Fibroblast of the aortic adventitia (primary cell): ENCODE data around the gene ARFGEF3. TPM values are rescaled to one million over a fixed set of nuclear protein-coding genes. Genes with fewer than 3 reads are reported as not detected.
A peak's percentile ranks its signal among the peaks of the same experiment; 100 is the strongest.

ENCODE experiments used
- DNase-seq: peaks from one replicate; pipeline ENCODE4 v3.0.0-alpha.2; 2010; ENCODE audit warnings: low read depth
- H3K4me3 ChIP-seq: 2 replicates; pipeline ENCODE4 v1.5.1; 2011; ENCODE audit warnings: low read depth, mild to moderate bottlenecking, control low read depth, low read length, moderate library complexity
- total RNA-seq: library from RNA; depleted of rRNA; stranded (reverse); fragments of >200 nt; gene quantifications from 2 replicates; pipeline ENCODE4 v1.2.3, GENCODE V29; 2012; ENCODE audit warnings: low replicate concordance
- TF ChIP-seq, protein P1 (sequence below): IDR thresholded peaks from 2 replicates; pipeline ENCODE4 v1.5.1; 2011; ENCODE audit warnings: mild to moderate bottlenecking, low read length, control low read depth, inconsistent platforms; ENCODE audit not compliant: insufficient read depth

ARFGEF3 gene
- total RNA-seq, 1 donor: 0.09 TPM

DNA sequence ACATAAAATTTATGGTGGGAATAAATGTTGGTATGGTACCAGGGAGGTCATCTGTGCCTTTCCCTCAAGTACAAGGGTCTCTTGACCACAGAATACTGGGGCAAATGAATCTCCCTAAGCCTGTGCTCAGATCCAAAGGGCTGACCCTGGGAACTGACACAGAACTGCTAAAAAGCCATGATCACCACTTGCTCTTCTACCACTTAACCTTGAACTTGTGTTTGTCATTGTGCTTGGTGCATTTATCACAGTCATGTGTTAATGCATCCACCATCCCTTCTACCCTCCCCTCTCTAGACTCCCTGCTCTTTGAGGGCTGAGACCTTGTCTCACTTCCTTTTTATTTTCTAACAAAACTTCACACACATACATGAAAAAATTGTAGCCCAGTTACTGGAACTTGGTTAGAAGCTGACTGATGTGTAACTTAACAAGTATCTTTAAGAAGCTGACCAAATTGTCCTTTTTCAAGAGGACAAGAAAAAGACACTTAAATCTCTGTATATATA is 102.7 kb downstream of the ARFGEF3 start:
- H3K4me3 ChIP-seq: no peak overlapping the region
- DNase-seq: no peak
- TF ChIP-seq, protein P1, sequence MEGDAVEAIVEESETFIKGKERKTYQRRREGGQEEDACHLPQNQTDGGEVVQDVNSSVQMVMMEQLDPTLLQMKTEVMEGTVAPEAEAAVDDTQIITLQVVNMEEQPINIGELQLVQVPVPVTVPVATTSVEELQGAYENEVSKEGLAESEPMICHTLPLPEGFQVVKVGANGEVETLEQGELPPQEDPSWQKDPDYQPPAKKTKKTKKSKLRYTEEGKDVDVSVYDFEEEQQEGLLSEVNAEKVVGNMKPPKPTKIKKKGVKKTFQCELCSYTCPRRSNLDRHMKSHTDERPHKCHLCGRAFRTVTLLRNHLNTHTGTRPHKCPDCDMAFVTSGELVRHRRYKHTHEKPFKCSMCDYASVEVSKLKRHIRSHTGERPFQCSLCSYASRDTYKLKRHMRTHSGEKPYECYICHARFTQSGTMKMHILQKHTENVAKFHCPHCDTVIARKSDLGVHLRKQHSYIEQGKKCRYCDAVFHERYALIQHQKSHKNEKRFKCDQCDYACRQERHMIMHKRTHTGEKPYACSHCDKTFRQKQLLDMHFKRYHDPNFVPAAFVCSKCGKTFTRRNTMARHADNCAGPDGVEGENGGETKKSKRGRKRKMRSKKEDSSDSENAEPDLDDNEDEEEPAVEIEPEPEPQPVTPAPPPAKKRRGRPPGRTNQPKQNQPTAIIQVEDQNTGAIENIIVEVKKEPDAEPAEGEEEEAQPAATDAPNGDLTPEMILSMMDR: no peak

DNA sequence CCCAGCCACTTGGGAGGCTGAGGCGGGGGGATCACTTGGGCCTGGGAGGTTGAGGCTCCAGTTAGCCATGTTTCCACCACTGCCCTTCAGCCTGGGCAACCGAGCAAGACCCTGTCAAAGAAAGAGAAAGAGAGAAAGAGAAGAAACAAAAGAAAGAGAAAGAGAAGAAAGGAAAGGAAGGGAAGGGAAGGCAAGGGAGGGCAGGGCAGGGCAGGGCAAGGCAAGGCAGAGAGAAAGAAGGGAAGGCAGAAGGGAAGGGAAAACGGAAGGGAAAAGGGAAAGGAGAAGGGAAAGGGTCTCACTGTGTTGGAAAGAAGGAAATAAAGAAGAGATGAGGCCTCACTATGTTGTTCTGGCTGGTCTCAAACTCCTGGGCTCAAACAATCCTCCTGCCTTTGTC is 104.4 kb downstream of the ARFGEF3 start:
- no peak overlapping the region for H3K4me3 ChIP-seq
- DNase-seq: no peak
- TF ChIP-seq, protein P1: no peak

DNA sequence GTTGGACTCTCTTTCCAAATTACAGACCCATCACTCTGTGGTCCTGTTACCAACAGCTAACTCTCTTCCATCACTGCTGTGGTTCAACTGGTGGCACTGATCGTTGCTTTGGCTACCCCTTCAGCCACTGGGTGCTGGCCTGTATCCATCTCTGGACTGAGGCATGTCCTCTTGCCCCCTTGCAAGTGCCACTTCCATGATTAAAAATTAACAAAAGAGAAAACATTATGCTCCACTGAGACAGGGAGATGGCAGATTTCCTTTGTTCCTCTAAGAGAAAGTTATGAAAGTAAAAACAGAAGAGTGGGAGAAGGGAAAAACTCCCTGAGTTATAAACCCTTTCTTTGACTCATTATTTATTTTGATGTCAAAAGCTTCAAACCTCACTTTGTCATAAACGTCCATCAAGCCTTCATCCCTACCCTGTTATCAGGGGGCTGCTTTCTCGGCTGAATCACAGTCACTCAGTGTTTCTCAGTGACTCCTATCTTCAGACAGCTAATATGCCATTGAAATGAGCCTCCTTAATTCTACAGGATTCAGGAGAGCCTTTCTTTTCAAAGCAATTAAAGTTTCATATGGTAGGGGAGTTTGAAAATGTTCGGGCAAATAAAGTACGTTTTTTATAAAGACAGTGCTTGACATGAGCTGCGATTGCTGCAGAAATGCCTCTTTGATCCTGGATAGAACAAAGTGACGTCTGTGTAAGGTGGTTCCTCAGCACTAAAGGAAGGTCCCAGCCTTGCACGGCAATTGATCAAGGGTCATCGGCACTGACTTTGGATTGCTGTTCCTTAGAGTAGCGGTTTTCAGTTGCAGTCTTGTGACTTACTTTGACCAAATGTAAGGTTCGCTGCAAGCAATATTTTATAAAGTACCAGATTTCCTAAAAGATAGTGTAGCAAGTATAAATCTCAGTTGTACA is 106.5 kb downstream of the ARFGEF3 start:
- DNase-seq: no peak
- H3K4me3 ChIP-seq: no peak overlapping the region
- TF ChIP-seq, protein P1: no peak

DNA sequence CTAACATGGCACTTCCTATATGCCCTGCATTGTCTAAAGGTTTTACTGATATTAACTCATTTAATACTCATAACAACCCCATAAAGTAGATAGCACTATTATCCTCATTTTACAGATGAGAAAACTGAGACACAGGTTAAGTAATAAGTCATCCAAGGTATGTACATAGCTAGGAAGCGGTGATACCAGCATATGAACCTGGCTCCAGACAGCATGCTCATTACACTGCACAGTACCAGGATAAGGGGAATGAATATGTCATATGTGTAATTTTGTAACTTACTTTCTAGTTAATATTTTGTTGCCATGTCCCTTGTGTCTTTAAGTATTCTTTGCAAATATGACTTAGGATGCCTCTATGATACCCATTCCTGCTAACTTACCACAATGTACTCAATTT is 109.7 kb downstream of the ARFGEF3 start:
- TF ChIP-seq, protein P1: no peak
- no peak for DNase-seq

DNA sequence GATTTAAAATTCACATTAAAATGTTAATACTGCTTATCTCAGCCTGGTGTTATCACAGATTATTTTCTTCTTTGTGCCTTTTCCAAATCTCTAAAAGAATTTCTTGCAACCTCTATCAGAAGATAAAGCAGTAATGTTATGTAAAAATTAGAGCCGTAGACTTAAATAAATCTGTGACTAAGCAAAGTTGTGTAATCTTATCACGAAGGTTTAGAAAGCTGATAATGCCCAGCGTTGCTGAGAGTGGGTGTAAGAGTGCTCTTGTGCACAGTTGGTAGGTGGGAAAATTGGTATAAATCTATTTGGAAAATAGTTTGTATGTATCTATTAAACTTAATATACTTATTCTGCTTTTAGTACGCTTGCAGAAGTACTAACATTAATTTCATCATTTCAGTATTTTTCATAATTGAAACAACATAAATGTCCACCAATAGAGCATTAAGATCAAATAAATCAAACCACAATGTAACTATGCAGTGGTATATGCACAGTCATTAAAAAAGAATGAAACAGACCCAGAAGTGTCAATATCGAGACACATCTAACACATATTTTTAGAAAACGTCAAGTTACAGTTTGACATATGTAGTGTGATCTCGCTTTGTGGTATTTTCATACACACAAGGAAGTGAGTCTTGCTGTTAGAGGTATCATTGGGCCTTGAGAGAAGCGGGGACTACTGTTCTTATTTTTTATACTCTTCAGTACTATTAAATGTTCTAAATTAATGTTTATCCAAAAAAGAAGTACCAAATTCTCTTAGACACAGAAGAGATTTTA is 111.0 kb downstream of the ARFGEF3 start:
- H3K4me3 ChIP-seq: no peak overlapping the region
- TF ChIP-seq, protein P1: no peak
- DNase-seq: peak; percentile 60

More for the DNA sequence above, 109.7 kb downstream of the ARFGEF3 start:
- H3K4me3 ChIP-seq: no peak overlapping the region

DNA sequence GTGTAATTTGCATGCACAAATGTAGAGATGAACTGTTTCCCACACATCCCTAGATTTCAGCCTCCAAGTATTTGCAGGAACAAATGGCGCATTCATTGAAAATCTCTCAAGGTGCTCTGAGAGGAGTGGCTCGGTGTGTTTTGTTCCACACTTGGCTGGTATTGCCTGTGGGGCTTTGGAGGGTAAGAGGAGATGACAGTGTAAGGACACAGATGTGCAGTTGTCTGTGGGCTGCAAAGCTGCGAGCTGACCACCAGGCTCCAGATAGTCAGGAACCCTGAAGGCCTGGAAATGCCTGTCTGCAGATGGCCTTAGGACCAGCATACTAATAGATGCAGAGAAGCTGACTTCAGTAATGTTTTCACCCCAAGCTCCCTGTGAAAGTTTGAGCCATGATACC is 114.2 kb downstream of the ARFGEF3 start:
- H3K4me3 ChIP-seq: no peak overlapping the region
- TF ChIP-seq, protein P1: no peak
- DNase-seq: no peak
